ENCODE data around the gene KLHDC7B. TPM values are rescaled to one million over a fixed set of nuclear protein-coding genes. Genes with fewer than 3 reads are reported as not detected.

KLHDC7B gene
- total RNA-seq, 1 donor from 2014 or later: 16.3 TPM

- Histone ChIP-seq H3K36me3 (ENCODE audit: control insufficient read depth, insufficient read depth, low read length) (no peaks in the 10 kb centered on the region), H3K4me3 (ENCODE audit: low read depth, low read length) (no peak overlapping the region), H3K27me3 (ENCODE audit: control insufficient read depth, insufficient read depth, low read length) (peaks cover 61% of the 10 kb centered on the region)
- TF ChIP-seq, protein P1, sequence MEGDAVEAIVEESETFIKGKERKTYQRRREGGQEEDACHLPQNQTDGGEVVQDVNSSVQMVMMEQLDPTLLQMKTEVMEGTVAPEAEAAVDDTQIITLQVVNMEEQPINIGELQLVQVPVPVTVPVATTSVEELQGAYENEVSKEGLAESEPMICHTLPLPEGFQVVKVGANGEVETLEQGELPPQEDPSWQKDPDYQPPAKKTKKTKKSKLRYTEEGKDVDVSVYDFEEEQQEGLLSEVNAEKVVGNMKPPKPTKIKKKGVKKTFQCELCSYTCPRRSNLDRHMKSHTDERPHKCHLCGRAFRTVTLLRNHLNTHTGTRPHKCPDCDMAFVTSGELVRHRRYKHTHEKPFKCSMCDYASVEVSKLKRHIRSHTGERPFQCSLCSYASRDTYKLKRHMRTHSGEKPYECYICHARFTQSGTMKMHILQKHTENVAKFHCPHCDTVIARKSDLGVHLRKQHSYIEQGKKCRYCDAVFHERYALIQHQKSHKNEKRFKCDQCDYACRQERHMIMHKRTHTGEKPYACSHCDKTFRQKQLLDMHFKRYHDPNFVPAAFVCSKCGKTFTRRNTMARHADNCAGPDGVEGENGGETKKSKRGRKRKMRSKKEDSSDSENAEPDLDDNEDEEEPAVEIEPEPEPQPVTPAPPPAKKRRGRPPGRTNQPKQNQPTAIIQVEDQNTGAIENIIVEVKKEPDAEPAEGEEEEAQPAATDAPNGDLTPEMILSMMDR (IDR thresholded peaks at IDR 0.05; ENCODE audit: insufficient read depth, low read length, poor library complexity, severe bottlenecking): no peak
- DNase-seq (ENCODE audit: low read depth): no peak
Measured at GRCh38 chr22:50548921-50549790, 3.5 kb downstream of the KLHDC7B start.

- Histone ChIP-seq H3K27me3 (ENCODE audit: control insufficient read depth, insufficient read depth, low read length) (peaks cover 55% of the 10 kb centered on the region), H3K36me3 (ENCODE audit: control insufficient read depth, insufficient read depth, low read length) (no peaks in the 10 kb centered on the region), H3K4me3 (ENCODE audit: low read depth, low read length) (no peak overlapping the region)
- DNase-seq (ENCODE audit: low read depth): no peak
- TF ChIP-seq, protein P1 (IDR thresholded peaks at IDR 0.05; ENCODE audit: insufficient read depth, low read length, poor library complexity, severe bottlenecking): no peak
Measured at GRCh38 chr22:50550395-50550794, 4.7 kb downstream of the KLHDC7B start.

DNA sequence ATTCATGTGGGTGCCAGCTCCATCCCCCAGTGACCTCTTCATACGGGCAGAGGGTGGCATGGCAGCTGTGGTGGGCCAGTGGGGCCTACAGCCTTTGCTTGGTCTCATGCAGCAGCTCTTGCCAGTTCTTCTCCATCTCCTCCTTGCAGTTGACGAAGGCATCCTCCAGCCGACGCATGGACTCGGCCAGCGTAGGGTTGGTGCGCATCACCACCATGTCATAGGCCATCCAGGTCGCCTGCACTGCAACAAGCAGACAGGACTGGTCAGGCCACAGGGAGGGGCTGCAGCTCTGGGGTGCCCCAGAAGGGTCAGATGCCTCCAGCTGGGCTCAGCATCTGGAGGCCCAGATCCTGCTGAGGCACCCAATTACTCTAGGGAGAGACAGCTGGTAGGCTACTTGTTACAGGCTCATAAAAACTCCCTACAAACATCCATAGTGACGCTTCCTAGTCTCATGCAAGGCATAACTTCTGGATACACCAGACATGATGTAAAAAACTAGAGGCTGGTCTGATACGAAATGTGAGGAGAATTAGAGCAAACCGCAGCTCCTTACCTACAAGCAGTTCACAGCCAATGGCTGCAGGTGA, 5.6 kb downstream of the KLHDC7B start:
- Histone ChIP-seq H3K36me3 (ENCODE audit: control insufficient read depth, insufficient read depth, low read length) (no peaks in the 10 kb centered on the region), H3K4me3 (ENCODE audit: low read depth, low read length) (no peak overlapping the region), H3K27me3 (ENCODE audit: control insufficient read depth, insufficient read depth, low read length) (peaks cover 47% of the 10 kb centered on the region)
- TF ChIP-seq, protein P1 (IDR thresholded peaks at IDR 0.05; ENCODE audit: insufficient read depth, low read length, poor library complexity, severe bottlenecking): no peak
- DNase-seq (ENCODE audit: low read depth): no peak

DNA sequence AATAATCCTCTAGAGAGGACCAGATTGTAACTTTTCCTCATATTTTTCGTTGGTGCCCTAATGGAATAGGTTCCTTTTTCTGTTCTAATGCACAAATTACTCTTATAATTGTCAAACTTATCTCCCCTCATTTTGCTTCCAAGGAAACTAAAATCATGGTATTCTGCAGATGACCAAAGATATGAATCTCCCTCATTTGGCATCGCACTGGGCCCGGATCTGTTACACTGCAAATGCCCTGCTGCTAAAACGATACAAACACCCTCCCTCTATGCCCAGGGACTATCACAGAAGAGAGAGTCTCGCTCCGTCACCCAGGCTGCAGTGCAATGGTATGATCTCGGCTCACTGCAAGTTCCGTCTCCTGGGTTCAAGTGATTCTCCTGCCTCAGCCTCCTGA, 7.6 kb downstream of the KLHDC7B start:
- no peak for DNase-seq (ENCODE audit: low read depth)
- Histone ChIP-seq H3K4me3 (ENCODE audit: low read depth, low read length) (no peak overlapping the region), H3K27me3 (ENCODE audit: control insufficient read depth, insufficient read depth, low read length) (peaks cover 29% of the 10 kb centered on the region), H3K36me3 (ENCODE audit: control insufficient read depth, insufficient read depth, low read length) (no peaks in the 10 kb centered on the region)
- TF ChIP-seq, protein P1 (IDR thresholded peaks at IDR 0.05; ENCODE audit: insufficient read depth, low read length, poor library complexity, severe bottlenecking): no peak

- no peak for DNase-seq (ENCODE audit: low read depth)
- H3K36me3 ChIP-seq (ENCODE audit: control insufficient read depth, insufficient read depth, low read length): no peaks in the 10 kb centered on the region
- no peak overlapping the region for H3K4me3 ChIP-seq (ENCODE audit: low read depth, low read length)
- TF ChIP-seq, protein P1 (IDR thresholded peaks at IDR 0.05; ENCODE audit: insufficient read depth, low read length, poor library complexity, severe bottlenecking): no peak
- peaks cover 4% of the 10 kb centered on the region for H3K27me3 ChIP-seq (ENCODE audit: control insufficient read depth, insufficient read depth, low read length)
Measured at GRCh38 chr22:50556703-50557102, 11.0 kb downstream of the KLHDC7B start.
